Ishikawa (cell line): ENCODE data around the gene TMCC1.

Experiments
- EP300 ChIP-seq: IDR thresholded peaks from 2 replicates; pipeline ENCODE4 v1.6.1; 2012; ENCODE audit warnings: borderline replicate concordance
- FOXM1 ChIP-seq: IDR thresholded peaks from 2 replicates; pipeline ENCODE4 v1.6.1; 2012; ENCODE audit warnings: low read depth, borderline replicate concordance
- NFIC ChIP-seq: IDR thresholded peaks from 2 replicates; pipeline ENCODE4 v1.6.1; 2012
- RAD21 ChIP-seq: IDR thresholded peaks from 2 replicates; pipeline ENCODE4 v1.6.1; 2012; ENCODE audit warnings: low read depth
- TAF1 ChIP-seq: IDR thresholded peaks from 2 replicates; pipeline ENCODE4 v1.6.1; 2012; ENCODE audit warnings: low read depth, mild to moderate bottlenecking

DNA sequence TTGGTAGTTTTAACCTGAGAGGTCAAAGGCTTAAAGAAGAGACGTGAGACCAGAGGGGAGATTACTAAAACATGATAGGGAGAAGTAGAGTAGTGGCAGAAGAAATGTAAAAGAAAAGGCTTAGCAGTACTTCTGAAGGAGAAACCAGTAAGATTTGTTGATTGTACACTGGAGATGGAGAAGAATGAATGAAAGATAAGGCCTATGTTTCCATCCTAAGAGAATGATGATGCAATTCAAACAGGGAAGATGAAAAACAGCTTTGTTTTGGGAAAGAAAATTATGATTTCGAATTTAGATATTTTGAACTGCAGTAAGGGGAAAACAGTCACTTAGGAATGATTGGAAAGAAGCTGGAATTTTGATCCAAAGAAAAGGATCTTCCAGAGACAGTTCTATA, 189.6 kb downstream of the TMCC1 start:
- TF ChIP-seq NFIC (no peak), RAD21 (no peak), EP300 (no peak), TAF1 (no peak), FOXM1 (no peak)
